ENCODE measurements around the gene TCOF1.
A peak's percentile ranks its signal among the peaks of the same experiment; 100 is the strongest.

The TCOF1 gene, protein sequence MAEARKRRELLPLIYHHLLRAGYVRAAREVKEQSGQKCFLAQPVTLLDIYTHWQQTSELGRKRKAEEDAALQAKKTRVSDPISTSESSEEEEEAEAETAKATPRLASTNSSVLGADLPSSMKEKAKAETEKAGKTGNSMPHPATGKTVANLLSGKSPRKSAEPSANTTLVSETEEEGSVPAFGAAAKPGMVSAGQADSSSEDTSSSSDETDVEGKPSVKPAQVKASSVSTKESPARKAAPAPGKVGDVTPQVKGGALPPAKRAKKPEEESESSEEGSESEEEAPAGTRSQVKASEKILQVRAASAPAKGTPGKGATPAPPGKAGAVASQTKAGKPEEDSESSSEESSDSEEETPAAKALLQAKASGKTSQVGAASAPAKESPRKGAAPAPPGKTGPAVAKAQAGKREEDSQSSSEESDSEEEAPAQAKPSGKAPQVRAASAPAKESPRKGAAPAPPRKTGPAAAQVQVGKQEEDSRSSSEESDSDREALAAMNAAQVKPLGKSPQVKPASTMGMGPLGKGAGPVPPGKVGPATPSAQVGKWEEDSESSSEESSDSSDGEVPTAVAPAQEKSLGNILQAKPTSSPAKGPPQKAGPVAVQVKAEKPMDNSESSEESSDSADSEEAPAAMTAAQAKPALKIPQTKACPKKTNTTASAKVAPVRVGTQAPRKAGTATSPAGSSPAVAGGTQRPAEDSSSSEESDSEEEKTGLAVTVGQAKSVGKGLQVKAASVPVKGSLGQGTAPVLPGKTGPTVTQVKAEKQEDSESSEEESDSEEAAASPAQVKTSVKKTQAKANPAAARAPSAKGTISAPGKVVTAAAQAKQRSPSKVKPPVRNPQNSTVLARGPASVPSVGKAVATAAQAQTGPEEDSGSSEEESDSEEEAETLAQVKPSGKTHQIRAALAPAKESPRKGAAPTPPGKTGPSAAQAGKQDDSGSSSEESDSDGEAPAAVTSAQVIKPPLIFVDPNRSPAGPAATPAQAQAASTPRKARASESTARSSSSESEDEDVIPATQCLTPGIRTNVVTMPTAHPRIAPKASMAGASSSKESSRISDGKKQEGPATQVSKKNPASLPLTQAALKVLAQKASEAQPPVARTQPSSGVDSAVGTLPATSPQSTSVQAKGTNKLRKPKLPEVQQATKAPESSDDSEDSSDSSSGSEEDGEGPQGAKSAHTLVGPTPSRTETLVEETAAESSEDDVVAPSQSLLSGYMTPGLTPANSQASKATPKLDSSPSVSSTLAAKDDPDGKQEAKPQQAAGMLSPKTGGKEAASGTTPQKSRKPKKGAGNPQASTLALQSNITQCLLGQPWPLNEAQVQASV (N-terminal part only)

DNA sequence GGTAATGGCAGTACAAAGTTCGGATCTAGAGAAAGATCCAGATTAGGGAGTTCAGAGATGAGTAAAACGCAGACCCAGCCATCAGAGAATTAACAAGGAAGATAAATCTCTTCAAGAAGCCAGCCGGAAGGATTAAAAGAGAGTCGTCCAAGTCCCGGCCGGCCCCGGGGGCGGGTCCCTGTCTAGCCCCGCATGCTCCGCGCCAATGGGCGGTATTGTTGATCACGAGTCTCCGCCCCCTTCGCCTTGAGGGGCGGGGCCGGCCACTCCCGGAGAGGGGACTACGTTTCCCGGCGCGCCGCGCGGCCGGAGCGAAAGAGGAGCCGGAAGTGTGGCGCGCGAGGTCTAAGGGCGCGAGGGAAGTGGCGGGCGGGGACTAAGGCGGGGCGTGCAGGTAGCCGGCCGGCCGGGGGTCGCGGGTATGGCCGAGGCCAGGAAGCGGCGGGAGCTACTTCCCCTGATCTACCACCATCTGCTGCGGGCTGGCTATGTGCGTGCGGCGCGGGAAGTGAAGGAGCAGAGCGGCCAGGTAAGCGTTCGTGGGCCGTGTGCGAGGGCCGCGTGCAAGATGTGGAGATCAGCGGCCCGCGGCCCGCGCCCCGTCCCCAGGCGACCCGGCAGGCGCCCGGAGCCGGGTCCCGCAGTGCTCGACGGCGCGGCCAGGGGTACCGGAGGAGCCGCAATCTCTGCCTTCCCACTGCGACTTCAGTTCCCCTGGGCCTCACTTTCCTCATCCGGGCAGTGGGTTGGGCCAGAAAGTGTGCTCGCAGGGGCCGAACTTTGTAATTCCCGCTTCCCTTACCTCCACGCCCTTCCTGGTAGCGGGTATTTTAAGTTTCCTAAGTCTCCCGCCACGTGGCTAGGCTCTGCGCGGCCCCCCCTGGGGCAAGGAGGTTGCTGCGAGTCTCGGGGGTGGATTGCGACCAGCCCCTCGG is at the start of gene TCOF1:
Gene TCOF1 (plus strand): TSS at position 372 of the 935 bp plus-strand sequence. CDS start 50 bp downstream, at position 422.
- DNase-seq (ENCODE audit: insufficient read length, low spot score): peak; percentile 83
- FAIRE-seq: peak; percentile 93

DNA sequence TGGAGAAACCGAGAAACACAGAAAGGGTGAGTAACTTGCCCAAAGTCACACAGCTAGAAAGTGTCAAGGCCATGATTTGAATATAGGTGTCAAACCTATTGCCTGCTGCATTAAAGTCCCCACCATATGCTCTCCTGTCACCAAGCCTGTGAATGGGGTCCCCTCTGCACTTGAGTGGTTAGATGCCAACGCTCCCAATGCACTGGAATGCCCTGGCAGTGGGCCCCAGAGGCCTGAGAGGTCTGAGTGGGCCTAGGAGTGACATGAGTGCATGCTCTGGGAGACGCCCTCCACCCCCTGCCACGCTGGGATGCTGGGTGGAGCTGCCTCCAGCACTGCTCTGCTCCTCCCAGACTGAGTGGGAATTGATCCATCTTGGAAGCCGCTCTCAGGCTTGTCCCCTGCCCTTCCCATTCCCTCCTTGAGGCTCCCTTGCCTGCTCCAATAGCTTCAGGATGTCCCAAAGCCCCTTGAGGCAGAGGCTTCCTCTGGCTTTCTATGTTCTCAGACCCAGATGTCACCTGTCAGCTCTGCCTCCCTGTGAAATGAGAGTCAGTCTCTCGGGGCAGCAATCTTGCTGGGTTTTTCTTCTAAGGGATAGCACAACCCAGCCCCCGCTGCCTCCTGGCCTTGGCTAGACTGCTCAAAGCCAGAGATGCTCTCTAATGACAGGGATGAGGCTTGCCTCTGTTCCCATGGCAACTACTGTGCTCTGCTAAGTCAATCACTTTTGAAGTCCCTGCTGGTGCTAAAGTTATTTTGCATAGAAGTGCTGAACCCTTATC is 48.2 kb upstream of the TCOF1 start:
- FAIRE-seq: no peak
- no peak for DNase-seq (ENCODE audit: insufficient read length, low spot score)

DNA sequence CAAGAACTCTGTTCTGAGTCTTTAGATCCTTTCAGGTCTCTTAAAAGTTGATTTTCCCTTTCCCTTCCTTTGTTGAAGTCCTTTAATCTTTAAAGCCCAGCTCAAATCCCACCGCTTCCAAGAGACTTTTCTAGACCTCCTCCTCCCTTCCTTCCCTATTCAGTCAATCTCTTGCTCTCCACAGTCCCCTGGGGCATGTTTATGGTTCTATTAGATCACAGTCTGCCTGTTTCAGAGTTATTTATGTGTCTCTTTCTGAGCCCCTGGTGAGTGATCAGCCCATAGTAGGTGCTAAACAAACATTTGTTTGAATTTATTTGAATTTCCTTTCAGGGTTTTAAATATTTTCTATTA is 47.6 kb upstream of the TCOF1 start:
- FAIRE-seq: no peak
- no peak for DNase-seq (ENCODE audit: insufficient read length, low spot score)

DNA sequence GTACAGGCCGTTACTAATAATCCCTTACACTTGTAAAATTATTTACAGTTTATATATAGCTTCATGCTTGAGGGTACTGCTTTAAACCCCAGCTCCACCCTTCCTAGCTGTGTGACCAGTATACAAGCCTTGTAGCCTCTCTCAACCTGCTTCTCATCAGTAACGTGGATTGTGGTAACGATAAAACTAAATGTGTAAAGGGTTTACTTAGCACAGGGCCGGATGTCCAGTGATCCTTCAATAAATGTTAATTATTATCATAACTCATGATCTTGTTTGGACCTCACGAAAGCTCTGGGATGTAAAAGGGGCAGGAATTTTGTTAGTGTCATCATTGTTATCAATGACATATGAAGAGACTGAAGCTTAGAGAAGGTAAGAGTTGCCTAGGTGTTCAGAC is 47.3 kb upstream of the TCOF1 start:
- no peak for DNase-seq (ENCODE audit: insufficient read length, low spot score)
- no peak for FAIRE-seq

DNA sequence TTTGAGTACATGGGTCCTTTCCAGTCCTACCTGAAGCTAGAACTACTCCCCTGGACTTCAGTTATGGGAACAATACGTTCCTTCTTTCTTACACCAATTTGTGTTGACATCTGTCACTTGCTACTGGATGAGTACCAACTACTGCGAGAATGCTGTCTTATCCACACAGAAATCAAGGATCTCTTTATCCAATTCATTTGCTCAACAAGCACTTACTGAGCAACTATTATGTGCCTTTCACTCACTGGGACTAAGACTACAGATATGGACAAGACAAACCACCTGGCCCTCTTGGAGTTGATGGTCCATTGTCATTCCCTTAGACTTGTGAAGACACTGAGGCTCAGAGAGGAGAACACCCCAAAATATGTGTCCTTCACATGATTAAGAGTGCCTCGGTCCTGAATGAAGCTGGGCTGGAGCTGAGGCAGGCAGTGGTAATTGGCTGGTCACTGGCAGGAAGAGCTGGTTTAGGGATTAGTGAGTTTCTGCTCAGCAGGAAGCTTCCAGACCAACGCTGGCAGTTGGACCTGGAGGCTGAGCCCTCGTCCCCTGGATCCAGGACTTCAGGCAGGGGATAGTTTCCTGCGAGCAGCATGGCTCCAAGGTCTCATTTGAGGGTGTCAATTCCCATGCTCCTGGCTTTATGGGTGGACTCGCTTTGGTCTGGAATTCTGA is 46.3 kb upstream of the TCOF1 start:
- DNase-seq (ENCODE audit: insufficient read length, low spot score) (no peak), FAIRE-seq (no peak)

DNA sequence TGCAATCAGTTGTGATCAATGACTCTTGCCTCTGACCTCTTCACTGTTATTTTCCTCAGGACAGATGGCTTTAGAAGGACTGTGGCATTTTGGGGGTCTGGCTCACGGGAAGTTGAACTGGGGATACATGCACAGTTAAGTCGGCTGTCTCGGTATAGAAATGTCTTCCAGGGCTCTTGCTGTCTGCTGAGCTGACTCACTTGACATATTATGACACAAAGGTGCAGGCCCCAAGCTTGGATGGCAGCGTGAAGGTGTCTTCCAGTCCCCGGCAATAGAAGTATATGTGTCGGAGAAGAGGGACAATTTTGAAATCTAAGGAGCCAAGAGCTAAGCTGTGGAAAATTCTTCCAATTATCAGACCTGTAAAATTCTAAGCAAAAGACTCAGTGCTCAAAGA is 45.0 kb upstream of the TCOF1 start:
- FAIRE-seq: no peak
- DNase-seq (ENCODE audit: insufficient read length, low spot score): no peak

DNA sequence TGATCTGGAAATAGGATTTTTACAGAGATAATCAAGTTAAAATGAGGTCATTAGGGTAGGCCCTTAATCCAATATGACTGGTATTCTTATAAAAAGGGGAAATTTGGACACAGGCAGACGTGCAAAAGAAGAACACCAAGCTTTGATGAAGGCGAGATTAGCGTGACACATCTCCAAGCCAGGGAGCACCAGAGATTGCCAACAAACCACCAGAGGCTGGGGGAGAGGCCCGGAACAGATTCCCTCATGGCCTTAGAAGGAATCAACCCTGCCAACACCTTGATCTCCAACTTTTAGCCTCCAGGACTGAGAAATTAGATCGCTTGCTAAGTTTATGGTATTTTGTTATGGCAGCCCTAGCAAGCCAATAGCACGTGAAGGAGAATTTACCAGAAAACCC is 44.0 kb upstream of the TCOF1 start:
- no peak for DNase-seq (ENCODE audit: insufficient read length, low spot score)
- no peak for FAIRE-seq

DNA sequence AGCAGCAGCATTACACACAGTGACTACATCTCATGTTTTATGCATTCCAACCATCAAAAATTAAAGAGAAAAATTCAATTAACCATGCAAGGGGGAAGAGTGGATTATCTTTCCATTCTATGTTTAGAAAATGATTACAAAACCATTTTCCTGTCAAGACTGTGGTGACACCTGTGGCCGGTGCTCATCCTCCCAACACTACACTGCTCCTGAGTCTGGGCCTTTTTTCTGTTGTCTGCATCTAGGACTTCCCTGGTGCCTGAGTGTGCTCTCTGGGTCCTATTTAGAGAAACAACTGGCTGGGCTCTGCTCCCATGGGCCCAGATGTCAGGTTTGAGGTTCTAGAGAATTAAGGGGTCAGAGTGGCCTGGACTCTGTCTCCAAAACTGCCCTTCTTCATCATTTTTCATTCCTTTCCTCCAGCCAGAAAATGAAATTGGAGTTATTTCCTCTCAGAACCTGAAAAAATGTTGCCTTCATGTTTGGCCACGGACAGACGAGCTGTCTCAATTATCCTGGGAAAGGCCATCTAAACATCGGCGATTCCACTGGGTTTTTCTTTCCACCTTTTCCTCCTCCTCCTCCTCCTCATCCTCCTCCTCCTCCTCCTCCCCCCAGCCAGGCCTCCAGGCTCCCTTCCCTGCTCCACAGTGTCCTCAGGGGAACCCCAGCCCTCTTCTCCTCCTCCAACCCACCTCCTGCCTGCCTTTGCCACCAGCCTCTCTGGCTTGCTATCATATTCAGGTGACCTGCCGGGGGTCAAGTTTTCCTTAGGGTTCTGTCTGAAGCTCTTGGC is 43.4 kb upstream of the TCOF1 start:
- FAIRE-seq: no peak
- DNase-seq (ENCODE audit: insufficient read length, low spot score): no peak

DNA sequence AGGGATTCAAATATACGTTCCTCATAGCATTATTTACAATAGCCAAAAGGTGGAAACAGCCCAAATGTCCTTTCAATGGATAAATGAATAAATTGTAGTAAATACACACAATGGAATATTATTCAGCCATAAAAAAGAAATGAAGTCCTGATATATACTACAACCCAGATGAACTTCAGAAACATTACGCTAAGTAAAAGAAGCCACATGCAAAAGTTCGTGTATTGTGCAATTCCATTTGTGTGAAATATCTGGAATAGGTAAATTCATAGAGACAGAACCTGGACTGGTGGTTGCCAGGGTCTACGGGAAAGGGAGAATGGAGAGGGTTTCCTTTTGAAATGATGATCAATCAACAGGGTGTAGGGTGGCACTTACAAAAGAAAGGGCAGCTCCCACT is 42.3 kb upstream of the TCOF1 start:
- no peak for DNase-seq (ENCODE audit: insufficient read length, low spot score)
- no peak for FAIRE-seq

DNA sequence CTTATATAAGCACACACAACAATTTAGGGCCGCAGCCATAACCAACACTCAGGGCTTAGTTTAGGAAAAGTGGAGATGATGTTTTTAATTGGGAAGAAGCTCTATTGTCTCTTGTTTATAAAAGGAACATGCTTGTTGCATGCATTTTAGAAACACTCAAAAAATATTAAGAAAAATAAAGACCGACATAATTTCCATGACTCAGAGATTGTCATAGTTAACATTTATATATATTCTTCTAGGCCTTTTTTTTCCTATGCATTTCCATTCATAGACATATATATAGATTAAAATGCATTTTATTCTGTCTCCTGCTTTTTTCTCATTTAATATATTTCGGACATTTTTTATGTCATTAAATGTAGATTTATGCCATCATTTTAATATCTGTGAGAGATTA is 41.2 kb upstream of the TCOF1 start:
- DNase-seq (ENCODE audit: insufficient read length, low spot score): no peak
- no peak for FAIRE-seq

DNA sequence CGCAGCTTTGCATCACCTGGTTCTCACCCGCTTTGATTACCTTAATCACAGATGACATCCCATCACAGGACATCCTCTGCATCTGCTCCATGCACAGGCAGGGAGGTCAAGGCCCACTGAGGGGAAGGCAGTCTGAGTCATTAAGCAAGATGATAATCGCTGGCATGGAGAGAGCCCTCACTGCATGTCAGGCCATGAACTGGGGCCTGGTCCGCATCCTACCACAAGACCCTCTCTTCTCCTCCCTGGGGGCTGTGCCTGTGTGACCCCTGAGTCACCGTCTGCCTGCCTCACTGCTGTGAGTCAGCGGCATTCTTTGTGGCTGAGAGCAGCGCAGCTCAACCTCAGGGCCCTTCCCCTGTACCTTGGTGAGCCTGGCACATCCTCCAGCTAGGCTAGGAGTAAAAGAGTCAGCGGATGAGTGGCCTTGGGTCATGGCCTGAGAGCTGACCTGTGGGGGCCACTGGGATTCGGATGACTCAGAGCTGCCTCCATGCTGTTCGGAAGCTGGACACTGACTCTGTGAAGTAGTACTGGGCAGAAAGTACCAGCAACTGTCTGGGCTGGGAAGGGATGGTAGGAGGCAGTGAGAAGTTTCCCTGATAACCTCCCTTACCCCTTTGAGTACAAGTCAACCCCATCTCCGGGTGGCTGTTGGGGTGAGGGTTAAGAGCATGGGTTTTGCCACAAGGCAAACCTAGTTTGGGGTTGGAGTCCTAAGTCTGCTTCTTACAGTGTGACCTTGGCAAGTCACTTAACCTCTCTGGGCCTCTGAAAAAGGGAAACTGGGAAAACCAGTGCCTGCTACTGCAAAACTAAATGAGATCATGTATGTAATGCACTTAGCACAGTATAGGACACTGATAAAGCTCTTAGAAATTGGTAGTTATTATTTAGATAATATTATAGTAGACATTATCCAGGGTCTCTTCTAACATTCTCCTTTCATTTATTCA is 40.2 kb upstream of the TCOF1 start:
- FAIRE-seq (no peak), DNase-seq (ENCODE audit: insufficient read length, low spot score) (no peak)

DNA sequence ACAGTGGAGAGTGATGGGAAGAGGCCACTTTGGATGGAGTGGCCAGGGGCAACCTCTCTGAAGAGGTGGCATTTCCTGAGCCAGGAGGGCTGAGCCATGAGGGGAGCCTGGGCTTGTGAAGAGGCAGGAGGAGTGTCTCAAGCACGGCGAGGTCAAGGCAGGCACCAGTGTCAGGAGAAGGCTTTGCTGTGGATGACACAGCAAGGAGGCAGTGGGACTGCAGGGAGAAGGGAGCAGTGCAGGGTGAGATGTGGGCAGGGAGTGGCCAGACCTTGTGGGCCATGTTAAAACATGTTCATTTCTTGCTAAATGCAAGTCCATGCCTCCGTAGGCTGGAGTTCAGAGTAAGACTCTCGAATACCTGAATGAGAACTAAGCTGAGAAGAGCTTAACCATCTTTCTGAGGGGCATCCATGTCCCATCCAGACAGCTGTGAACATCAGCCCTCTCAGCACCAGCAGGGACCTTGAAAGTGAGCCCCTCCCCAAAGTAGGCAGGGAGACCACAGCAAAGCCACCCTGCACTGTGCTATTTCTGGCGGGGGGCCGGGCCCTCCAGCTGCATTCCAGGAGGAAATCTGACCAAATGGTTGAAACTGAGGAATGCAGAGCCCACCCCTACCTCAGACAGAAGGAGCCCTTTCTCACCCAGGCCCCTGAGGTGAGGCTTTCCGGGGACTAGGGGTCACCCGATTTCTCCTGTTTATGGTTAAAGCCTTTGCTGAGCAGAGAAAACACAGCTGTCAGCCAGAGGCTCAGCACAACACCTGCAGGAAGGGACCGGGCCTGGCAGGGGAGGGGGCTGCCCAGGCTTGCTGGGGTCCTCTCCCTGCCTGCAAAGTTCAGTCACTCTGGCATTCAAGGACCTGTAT is 38.6 kb upstream of the TCOF1 start:
- FAIRE-seq (no peak), DNase-seq (ENCODE audit: insufficient read length, low spot score) (no peak)

DNA sequence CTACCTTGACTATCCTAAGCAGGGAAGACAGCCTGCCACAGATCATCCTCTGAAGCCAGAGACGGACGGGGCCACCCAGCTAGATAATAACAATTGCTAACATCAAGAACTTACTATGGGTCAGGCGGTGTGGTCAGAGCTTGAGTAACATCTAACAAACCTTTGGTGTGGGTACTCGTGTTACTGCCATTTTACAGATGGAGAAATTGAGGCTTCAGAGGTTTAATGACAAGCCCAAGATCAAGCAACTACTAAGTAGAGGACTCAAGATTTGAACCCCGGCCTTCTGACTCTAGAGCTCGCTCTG is 38.1 kb upstream of the TCOF1 start:
- no peak for DNase-seq (ENCODE audit: insufficient read length, low spot score)
- no peak for FAIRE-seq

DNA sequence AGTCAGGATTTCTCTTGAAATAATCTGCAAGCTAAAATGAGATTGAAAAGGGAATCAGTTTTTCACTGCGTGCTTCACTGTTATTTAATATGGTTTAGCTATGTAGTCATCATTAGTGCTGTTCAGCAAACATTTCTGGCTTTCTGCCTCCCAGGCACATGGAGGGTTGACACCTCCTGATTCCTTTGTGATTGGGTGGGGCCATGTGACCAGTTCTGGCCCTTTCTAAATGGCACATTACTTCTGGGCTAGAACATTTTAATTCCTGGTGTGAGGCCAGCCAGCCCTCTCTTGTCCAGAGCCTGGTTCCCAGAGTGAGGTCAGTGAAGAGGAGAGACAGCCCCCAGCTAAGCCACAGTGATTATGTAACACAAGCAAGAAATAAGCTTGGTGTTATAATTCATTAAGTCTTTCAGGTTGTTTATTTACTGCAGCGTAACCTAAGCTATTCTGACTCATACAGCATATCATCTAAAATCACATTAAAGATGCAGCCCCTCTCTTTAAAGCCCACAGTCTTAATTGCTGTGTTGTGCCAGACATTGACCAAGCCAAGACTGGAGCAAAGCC is 37.4 kb upstream of the TCOF1 start:
- DNase-seq (ENCODE audit: insufficient read length, low spot score) (no peak), FAIRE-seq (no peak)

DNA sequence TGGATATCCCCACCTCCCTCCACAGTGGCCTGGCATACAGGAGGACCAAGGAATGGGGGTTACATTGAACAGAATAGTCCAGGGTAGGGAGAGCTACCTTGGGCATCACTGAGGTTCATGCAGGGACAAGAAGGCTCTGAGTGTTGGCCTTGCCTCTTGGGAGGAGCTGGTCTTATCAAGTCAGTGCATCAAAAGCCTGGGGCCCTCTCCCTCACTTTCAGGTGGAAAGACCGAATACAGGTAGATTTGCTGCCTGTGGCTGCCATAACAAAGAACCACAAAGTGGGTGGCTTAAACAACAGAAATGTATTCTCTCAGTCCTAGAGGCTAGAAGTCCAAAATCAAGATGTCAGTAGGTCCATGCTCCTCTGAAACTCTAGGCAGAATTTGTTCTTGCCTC is 36.3 kb upstream of the TCOF1 start:
- FAIRE-seq (no peak), DNase-seq (ENCODE audit: insufficient read length, low spot score) (no peak)

DNA sequence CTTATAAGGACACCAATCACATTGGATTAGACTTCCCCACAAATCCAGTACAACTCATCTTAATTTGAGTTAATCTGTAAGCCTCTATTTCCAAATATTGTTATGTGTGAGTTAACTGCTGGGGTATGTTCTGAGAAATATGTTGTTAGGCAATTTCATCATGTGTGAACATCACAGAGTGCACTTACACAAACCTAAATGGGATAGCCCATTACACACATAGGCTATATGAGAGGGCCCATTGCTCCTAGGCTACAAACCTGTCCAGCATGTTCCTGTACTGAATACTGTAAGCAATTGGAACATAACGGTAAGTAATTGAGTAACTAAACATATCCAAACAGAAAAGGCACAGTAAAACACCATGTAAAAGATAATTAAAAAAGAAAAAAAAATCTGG is 35.7 kb upstream of the TCOF1 start:
- DNase-seq (ENCODE audit: insufficient read length, low spot score) (no peak), FAIRE-seq (no peak)

Measured in GM19239 (cell line).